ENCODE results near the gene LPCAT2.

DNA sequence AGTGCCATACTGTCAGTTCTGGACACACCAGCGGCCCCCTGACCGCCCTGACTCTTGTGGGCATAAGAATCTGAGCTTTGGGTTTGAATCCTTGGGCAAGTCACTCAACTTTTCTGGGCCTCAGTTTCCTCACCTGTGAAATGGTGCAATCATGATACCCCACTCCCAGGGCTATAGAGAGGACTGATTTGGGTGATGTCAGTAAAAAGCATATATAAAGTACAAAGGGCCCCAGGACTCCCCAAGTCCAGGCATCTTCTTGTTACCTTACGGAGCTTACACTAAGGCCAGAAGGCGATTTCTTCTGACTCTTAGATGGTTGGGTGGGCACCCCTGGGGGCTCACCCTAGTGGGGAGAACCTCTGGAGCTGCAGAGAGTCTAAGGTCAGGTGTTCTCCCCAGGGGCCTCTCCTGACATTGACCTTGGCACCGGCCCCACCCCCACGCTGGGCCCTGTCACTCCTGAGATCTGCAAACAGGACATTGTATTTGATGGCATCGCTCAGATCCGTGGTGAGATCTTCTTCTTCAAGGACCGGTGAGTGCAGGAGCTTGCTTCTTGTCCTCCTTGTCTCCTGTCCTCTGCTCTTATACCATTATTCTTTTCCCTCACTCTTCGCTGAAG, 16.0 kb upstream of the LPCAT2 start:
- TF ChIP-seq, protein P1, sequence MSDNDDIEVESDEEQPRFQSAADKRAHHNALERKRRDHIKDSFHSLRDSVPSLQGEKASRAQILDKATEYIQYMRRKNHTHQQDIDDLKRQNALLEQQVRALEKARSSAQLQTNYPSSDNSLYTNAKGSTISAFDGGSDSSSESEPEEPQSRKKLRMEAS (IDR thresholded peaks at IDR 0.05; ENCODE audit: low read depth, low read length) = no peak
- TF ChIP-seq, protein P2, sequence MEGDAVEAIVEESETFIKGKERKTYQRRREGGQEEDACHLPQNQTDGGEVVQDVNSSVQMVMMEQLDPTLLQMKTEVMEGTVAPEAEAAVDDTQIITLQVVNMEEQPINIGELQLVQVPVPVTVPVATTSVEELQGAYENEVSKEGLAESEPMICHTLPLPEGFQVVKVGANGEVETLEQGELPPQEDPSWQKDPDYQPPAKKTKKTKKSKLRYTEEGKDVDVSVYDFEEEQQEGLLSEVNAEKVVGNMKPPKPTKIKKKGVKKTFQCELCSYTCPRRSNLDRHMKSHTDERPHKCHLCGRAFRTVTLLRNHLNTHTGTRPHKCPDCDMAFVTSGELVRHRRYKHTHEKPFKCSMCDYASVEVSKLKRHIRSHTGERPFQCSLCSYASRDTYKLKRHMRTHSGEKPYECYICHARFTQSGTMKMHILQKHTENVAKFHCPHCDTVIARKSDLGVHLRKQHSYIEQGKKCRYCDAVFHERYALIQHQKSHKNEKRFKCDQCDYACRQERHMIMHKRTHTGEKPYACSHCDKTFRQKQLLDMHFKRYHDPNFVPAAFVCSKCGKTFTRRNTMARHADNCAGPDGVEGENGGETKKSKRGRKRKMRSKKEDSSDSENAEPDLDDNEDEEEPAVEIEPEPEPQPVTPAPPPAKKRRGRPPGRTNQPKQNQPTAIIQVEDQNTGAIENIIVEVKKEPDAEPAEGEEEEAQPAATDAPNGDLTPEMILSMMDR (IDR thresholded peaks at IDR 0.05; ENCODE audit: low read depth, low read length) = no peak
- TF ChIP-seq POLR2A (IDR thresholded peaks at IDR 0.05; ENCODE audit: extremely low read depth, insufficient read length) = no peak

All from NB4 (cell line).